Heart left ventricle (tissue), 13 donors: ENCODE data around the gene GIMD1.

ENCODE experiments used
- CTCF ChIP-seq, 12 donors: fragments of 200-600 bp; sonication (generic) in 4 of 12; IDR thresholded peaks; one replicate each; pipeline versions ENCODE4 v1.5.0 to v1.8.0; 2018 to 2022; ENCODE audit warnings: antibody characterized with exemption in 12 of 12, mild to moderate bottlenecking in 5 of 12
- POLR2A ChIP-seq, 2 donors: fragments of 450-650 bp; IDR thresholded peaks; one replicate each; pipeline ENCODE4 v1.6.1; 2017; ENCODE audit warnings: antibody characterized with exemption in 2 of 2, mild to moderate bottlenecking in 2 of 2, moderate library complexity in 2 of 2
- donor health status: ischemic (EF 13 %, LVEDD 7.1; RV severe dilation, severe dysfunction).
- donor health status: DM: no; HTN: yes; CAD: no.
- donor health status: DM: no; HTN: no; CAD: no.
- donor health status: ischemic (EF 25% LVEDD 6.9; RV normal size, moderate dysfunction).
- donor health status: ischemic (EF 25% LVEDD 5.7; RV mildly dilated, moderate dysfunction).
- donor health status: ischemic (EF 35%, LVEDD 5.7; RV mildly dilated, moderate dysfunction).
- donor health status: nonischemic (EF 11% LVEDD 7.7; RV severe dilation, severe dysfunction).
- donor health status: DM: yes; HTN: yes; CAD: no.
- donor health status: PGD.
- donor health status: ischemic (EF 29% LVEDD 5.4; RV normal size, mild dysfunction).
- donor health status: nonischemic (EF 23%, LVEDD 6.1; RV moderate dilation, normal function).

GRCh38 chr4:106343865-106344646 is 24.5 kb downstream of the GIMD1 start:
- no peak for TF ChIP-seq POLR2A (IDR thresholded peaks at IDR 0.05)
- TF ChIP-seq CTCF (IDR thresholded peaks at IDR 0.05) = no peak
